ENCODE results near the gene SDC1.

SDC1 gene

GRCh38 chr2:20176760-20177159, 48.2 kb downstream of the SDC1 start:
- Histone ChIP-seq H3K4me1 (ENCODE audit: insufficient read depth, low read length) (no peaks in the 10 kb centered on the region), H3K4me3 (ENCODE audit: low read depth in 1 of 2, low read length in 2 of 2) (no peak overlapping the region), H3K9me3 (ENCODE audit: insufficient read depth, low read length, severe bottlenecking) (no peaks in the 10 kb centered on the region), H3K9ac (ENCODE audit: low read depth, low read length) (no peak overlapping the region), H3K4me2 (ENCODE audit: insufficient read depth, low read length) (no peak overlapping the region), H3K27me3 (ENCODE audit: insufficient read depth, low read length, poor library complexity) (peaks cover 4% of the 10 kb centered on the region), H2AFZ (ENCODE audit: low read depth, low read length) (no peak overlapping the region), H3K36me3 (ENCODE audit: insufficient read depth, low read length) (no peaks in the 10 kb centered on the region), H3K79me2 (ENCODE audit: insufficient read depth, low read length) (no peaks in the 10 kb centered on the region), H4K20me1 (ENCODE audit: insufficient read depth, low read length) (no peaks in the 10 kb centered on the region; the same call in 1 of the 2 replicates), H3K27ac (ENCODE audit: low read length) (no peak overlapping the region)
- no peak for TF ChIP-seq EZH2 (IDR thresholded peaks at IDR 0.05; ENCODE audit: borderline replicate concordance, low read depth, low read length, severe bottlenecking)
- TF ChIP-seq, protein P1, sequence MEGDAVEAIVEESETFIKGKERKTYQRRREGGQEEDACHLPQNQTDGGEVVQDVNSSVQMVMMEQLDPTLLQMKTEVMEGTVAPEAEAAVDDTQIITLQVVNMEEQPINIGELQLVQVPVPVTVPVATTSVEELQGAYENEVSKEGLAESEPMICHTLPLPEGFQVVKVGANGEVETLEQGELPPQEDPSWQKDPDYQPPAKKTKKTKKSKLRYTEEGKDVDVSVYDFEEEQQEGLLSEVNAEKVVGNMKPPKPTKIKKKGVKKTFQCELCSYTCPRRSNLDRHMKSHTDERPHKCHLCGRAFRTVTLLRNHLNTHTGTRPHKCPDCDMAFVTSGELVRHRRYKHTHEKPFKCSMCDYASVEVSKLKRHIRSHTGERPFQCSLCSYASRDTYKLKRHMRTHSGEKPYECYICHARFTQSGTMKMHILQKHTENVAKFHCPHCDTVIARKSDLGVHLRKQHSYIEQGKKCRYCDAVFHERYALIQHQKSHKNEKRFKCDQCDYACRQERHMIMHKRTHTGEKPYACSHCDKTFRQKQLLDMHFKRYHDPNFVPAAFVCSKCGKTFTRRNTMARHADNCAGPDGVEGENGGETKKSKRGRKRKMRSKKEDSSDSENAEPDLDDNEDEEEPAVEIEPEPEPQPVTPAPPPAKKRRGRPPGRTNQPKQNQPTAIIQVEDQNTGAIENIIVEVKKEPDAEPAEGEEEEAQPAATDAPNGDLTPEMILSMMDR (IDR thresholded peaks at IDR 0.05; ENCODE audit: borderline replicate concordance, extremely low read depth, low read length, poor library complexity, severe bottlenecking) = no peak
- no peak for ATAC-seq (ENCODE audit: insufficient read depth, low read depth)
- no peak for DNase-seq

- Histone ChIP-seq H3K27me3 (ENCODE audit: insufficient read depth, low read length, poor library complexity) (peaks cover 4% of the 10 kb centered on the region), H3K4me2 (ENCODE audit: insufficient read depth, low read length) (no peak overlapping the region), H3K27ac (ENCODE audit: low read length) (no peak overlapping the region), H3K9me3 (ENCODE audit: insufficient read depth, low read length, severe bottlenecking) (no peaks in the 10 kb centered on the region), H3K79me2 (ENCODE audit: insufficient read depth, low read length) (no peaks in the 10 kb centered on the region), H3K4me1 (ENCODE audit: insufficient read depth, low read length) (no peaks in the 10 kb centered on the region), H3K4me3 (ENCODE audit: low read depth in 1 of 2, low read length in 2 of 2) (no peak overlapping the region), H3K36me3 (ENCODE audit: insufficient read depth, low read length) (no peaks in the 10 kb centered on the region), H2AFZ (ENCODE audit: low read depth, low read length) (no peak overlapping the region), H3K9ac (ENCODE audit: low read depth, low read length) (no peak overlapping the region), H4K20me1 (ENCODE audit: insufficient read depth, low read length) (no peaks in the 10 kb centered on the region; the same call in 1 of the 2 replicates)
- no peak for TF ChIP-seq EZH2 (IDR thresholded peaks at IDR 0.05; ENCODE audit: borderline replicate concordance, low read depth, low read length, severe bottlenecking)
- TF ChIP-seq, protein P1 (IDR thresholded peaks at IDR 0.05; ENCODE audit: borderline replicate concordance, extremely low read depth, low read length, poor library complexity, severe bottlenecking) = no peak
- no peak for DNase-seq
- ATAC-seq (ENCODE audit: insufficient read depth, low read depth) = no peak
Measured at GRCh38 chr2:20175931-20176330, 49.0 kb downstream of the SDC1 start.

- H3K27me3 ChIP-seq (ENCODE audit: insufficient read depth, low read length, poor library complexity) = peaks cover 4% of the 10 kb centered on the region
- no peak for TF ChIP-seq EZH2 (IDR thresholded peaks at IDR 0.05; ENCODE audit: borderline replicate concordance, low read depth, low read length, severe bottlenecking)
- TF ChIP-seq, protein P1 (IDR thresholded peaks at IDR 0.05; ENCODE audit: borderline replicate concordance, extremely low read depth, low read length, poor library complexity, severe bottlenecking) = no peak
- no peak overlapping the region for H3K4me3 ChIP-seq (ENCODE audit: low read depth in 1 of 2, low read length in 2 of 2)
- no peak overlapping the region for H3K4me2 ChIP-seq (ENCODE audit: insufficient read depth, low read length)
- DNase-seq (no peak), ATAC-seq (ENCODE audit: insufficient read depth, low read depth) (no peak)
- H2AFZ ChIP-seq (ENCODE audit: low read depth, low read length) = no peak overlapping the region
- H3K4me1 ChIP-seq (ENCODE audit: insufficient read depth, low read length) = no peaks in the 10 kb centered on the region
- H3K27ac ChIP-seq (ENCODE audit: low read length) = no peak overlapping the region
- H3K9me3 ChIP-seq (ENCODE audit: insufficient read depth, low read length, severe bottlenecking) = no peaks in the 10 kb centered on the region
- H3K79me2 ChIP-seq (ENCODE audit: insufficient read depth, low read length) = no peaks in the 10 kb centered on the region
- H3K9ac ChIP-seq (ENCODE audit: low read depth, low read length) = no peak overlapping the region
- H4K20me1 ChIP-seq (ENCODE audit: insufficient read depth, low read length) = no peaks in the 10 kb centered on the region; the same call in 1 of the 2 replicates
- H3K36me3 ChIP-seq (ENCODE audit: insufficient read depth, low read length) = no peaks in the 10 kb centered on the region
Measured at GRCh38 chr2:20175267-20175666, 49.7 kb downstream of the SDC1 start.

- Histone ChIP-seq H3K4me1 (ENCODE audit: insufficient read depth, low read length) (no peaks in the 10 kb centered on the region), H3K27ac (ENCODE audit: low read length) (no peak overlapping the region), H3K4me2 (ENCODE audit: insufficient read depth, low read length) (no peak overlapping the region), H3K36me3 (ENCODE audit: insufficient read depth, low read length) (no peaks in the 10 kb centered on the region), H4K20me1 (ENCODE audit: insufficient read depth, low read length) (no peaks in the 10 kb centered on the region; the same call in 1 of the 2 replicates), H3K9ac (ENCODE audit: low read depth, low read length) (no peak overlapping the region), H3K4me3 (ENCODE audit: low read depth in 1 of 2, low read length in 2 of 2) (no peak overlapping the region), H3K9me3 (ENCODE audit: insufficient read depth, low read length, severe bottlenecking) (no peaks in the 10 kb centered on the region), H3K27me3 (ENCODE audit: insufficient read depth, low read length, poor library complexity) (peaks cover 4% of the 10 kb centered on the region), H2AFZ (ENCODE audit: low read depth, low read length) (no peak overlapping the region), H3K79me2 (ENCODE audit: insufficient read depth, low read length) (no peaks in the 10 kb centered on the region)
- no peak for ATAC-seq (ENCODE audit: insufficient read depth, low read depth)
- TF ChIP-seq EZH2 (IDR thresholded peaks at IDR 0.05; ENCODE audit: borderline replicate concordance, low read depth, low read length, severe bottlenecking) = no peak
- TF ChIP-seq, protein P1 (IDR thresholded peaks at IDR 0.05; ENCODE audit: borderline replicate concordance, extremely low read depth, low read length, poor library complexity, severe bottlenecking) = no peak
- no peak for DNase-seq
Measured at GRCh38 chr2:20174410-20174809, 50.5 kb downstream of the SDC1 start.
